GM12873 (cell line): ENCODE results near the gene DNAJC3.

Experiments
- TF ChIP-seq, protein P1 (sequence below): IDR thresholded peaks from 2 replicates; pipeline ENCODE4 v1.5.1; 2012; ENCODE audit warnings: low read depth, mild to moderate bottlenecking, moderate library complexity, low read length, control low read depth; ENCODE audit not compliant: insufficient read depth; ENCODE audit errors: missing control alignments

DNAJC3 gene

GRCh38 chr13:95676105-95676761, 706 bp upstream of the DNAJC3 start:
- TF ChIP-seq, protein P1, sequence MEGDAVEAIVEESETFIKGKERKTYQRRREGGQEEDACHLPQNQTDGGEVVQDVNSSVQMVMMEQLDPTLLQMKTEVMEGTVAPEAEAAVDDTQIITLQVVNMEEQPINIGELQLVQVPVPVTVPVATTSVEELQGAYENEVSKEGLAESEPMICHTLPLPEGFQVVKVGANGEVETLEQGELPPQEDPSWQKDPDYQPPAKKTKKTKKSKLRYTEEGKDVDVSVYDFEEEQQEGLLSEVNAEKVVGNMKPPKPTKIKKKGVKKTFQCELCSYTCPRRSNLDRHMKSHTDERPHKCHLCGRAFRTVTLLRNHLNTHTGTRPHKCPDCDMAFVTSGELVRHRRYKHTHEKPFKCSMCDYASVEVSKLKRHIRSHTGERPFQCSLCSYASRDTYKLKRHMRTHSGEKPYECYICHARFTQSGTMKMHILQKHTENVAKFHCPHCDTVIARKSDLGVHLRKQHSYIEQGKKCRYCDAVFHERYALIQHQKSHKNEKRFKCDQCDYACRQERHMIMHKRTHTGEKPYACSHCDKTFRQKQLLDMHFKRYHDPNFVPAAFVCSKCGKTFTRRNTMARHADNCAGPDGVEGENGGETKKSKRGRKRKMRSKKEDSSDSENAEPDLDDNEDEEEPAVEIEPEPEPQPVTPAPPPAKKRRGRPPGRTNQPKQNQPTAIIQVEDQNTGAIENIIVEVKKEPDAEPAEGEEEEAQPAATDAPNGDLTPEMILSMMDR: no peak

DNA sequence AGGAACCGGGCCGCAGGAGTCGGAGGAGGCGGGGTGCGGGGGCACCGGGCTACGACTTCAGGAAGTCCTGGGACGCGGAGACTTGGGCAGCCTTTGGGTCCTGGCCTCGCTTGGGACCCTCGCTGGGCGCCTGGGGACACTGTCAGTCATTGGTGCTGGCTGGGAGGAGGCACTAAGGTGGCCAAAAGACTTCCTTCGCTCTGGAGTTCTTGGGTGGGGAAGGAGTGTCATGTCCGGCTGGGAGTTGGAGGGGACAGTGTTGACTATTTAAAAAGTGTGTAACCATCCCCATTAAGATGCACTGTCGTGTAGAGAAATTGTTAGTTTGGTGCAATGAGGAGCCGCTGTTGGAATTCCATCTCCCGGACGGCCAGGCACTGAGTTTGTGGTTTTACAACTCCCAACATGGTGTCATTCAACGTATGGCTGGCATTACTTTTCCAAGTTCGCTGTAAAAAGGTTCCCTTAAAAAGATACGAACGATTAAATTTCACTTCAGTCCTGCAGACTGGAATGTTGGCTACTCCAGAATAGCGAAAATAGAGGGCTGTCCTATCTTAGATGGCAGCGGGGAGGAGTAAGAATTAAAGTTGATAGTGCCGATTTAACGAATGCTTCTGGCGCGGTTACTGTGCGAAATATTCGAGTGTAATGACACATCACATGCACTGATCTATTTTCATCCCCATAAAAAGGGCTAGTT, 776 bp downstream of the DNAJC3 start:
- TF ChIP-seq, protein P1: no peak

GRCh38 chr13:95678967-95679366, 2.0 kb downstream of the DNAJC3 start:
- TF ChIP-seq, protein P1: no peak

- TF ChIP-seq, protein P1: no peak
These were observed 2.8 kb downstream of the DNAJC3 start for GRCh38 chr13:95679722-95680121.

GRCh38 chr13:95684418-95684817, 7.5 kb downstream of the DNAJC3 start:
- TF ChIP-seq, protein P1: no peak

DNA sequence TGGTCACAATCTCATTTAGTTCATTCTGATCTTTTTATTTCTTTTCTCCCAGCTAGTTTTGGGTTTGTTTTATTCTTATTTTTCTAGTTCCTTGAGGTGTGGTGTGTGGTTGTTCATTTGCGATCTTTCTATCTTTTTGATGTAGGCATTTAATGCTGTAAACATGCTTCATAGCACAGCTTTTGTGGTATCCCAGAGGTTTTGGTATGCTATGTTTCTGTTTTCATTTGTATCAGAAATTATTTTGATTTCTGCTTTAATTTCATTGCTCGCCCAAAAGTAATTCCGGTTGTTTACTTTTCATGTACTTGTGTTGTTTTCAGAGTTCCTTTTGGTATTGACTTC, 12.6 kb downstream of the DNAJC3 start:
- TF ChIP-seq, protein P1: no peak

DNA sequence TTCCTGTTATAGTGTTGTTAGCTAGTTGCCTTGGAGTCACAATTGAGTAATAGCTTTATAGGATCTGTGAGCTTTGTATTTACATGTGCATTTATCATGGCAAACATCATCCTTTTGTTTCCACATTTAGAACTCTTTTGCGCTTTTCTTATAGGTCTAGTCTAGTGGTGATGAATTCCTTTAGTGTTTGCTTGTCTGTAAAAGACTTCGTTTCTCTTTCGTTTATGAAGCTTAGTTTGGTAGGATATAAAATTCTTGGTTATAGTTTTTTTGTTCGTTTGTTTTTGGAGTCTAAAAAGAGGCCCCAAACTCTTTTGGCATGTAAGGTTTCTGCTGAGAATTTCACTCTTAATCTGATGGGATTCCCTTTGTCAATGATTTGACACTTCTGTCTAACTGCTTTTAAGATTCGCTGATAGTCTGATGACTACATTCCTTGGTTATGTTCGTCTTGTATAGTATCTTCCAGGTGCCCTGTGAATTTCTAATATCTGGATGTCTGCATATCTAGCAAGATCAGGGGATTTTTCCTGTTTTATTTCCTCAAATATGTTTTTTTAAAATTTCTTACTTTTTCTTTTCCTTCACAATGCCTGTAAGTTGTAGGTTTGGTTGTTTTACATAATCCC, 20.2 kb downstream of the DNAJC3 start:
- TF ChIP-seq, protein P1: no peak
